Liver (tissue), 9 donors: ENCODE measurements around the gene PYROXD2. TPM values are rescaled to one million over a fixed set of nuclear protein-coding genes. Genes with fewer than 3 reads are reported as not detected.

Source experiments
- DNase-seq: peaks from one replicate; pipeline ENCODE4 v3.0.0-alpha.2; 2017; ENCODE audit warnings: low spot score
- H3K27ac ChIP-seq, 2 donors: one replicate each; pipeline ENCODE4 v1.7.0; 2013; ENCODE audit warnings: inconsistent platforms in 2 of 2, low read length in 2 of 2, control low read depth in 1 of 2, low read depth in 1 of 2, mild to moderate bottlenecking in 1 of 2
- H3K27me3 ChIP-seq, 4 donors: one replicate each; pipeline versions ENCODE4 v1.6.1 to v1.7.0; 2013; ENCODE audit warnings: low read length in 3 of 4, inconsistent platforms in 1 of 4, mild to moderate bottlenecking in 1 of 4, moderate library complexity in 1 of 4; ENCODE audit not compliant: control insufficient read depth in 4 of 4, insufficient read depth in 4 of 4
- H3K36me3 ChIP-seq, 4 donors: one replicate each; pipeline versions ENCODE4 v1.6.1 to v1.7.0; 2013; ENCODE audit warnings: low read length in 3 of 4, mild to moderate bottlenecking in 3 of 4, low read depth in 1 of 4, moderate library complexity in 1 of 4; ENCODE audit not compliant: control insufficient read depth in 4 of 4, insufficient read depth in 3 of 4
- H3K4me1 ChIP-seq, 4 donors: one replicate each; pipeline versions ENCODE4 v1.6.1 to v1.7.0; 2013; ENCODE audit warnings: low read length in 3 of 4, mild to moderate bottlenecking in 3 of 4, moderate library complexity in 1 of 4; ENCODE audit not compliant: control insufficient read depth in 4 of 4, insufficient read depth in 4 of 4
- H3K4me3 ChIP-seq, 3 donors: one replicate each; pipeline versions ENCODE4 v1.6.1 to v1.7.0; 2013; ENCODE audit warnings: low read length in 3 of 3, control low read depth in 1 of 3, low read depth in 1 of 3, mild to moderate bottlenecking in 1 of 3
- H3K9ac ChIP-seq, 2 donors: one replicate each; pipeline ENCODE4 v1.7.0; 2013; ENCODE audit warnings: low read length in 2 of 2, mild to moderate bottlenecking in 2 of 2, moderate library complexity in 2 of 2, control low read depth in 1 of 2, low read depth in 1 of 2
- H3K9me3 ChIP-seq, 4 donors: one replicate each; pipeline versions ENCODE4 v1.6.1 to v1.7.0; 2013; ENCODE audit warnings: low read length in 3 of 4; ENCODE audit not compliant: control insufficient read depth in 4 of 4
- EGR1 ChIP-seq, 2 donors: IDR thresholded peaks; 2 replicates each; pipeline ENCODE4 v1.6.1; 2016 to 2018; ENCODE audit warnings: antibody characterized with exemption in 2 of 2, low read depth in 2 of 2
- FOXA1 ChIP-seq: IDR thresholded peaks from 2 replicates; pipeline ENCODE4 v1.6.1; 2016; ENCODE audit warnings: antibody characterized with exemption
- FOXA2 ChIP-seq: IDR thresholded peaks from 2 replicates; pipeline ENCODE4 v1.6.1; 2016; ENCODE audit warnings: antibody characterized with exemption
- GABPA ChIP-seq, 2 donors: IDR thresholded peaks in 1 of 2; conservative IDR thresholded peaks in 1 of 2; 2 replicates each; pipeline ENCODE4 v1.6.1; 2016; ENCODE audit warnings: antibody characterized with exemption in 2 of 2, mild to moderate bottlenecking in 1 of 2, moderate library complexity in 1 of 2
- HNF4A ChIP-seq, 2 donors: conservative IDR thresholded peaks; 2 replicates each; pipeline ENCODE4 v1.6.1; 2016; ENCODE audit warnings: antibody characterized with exemption in 2 of 2, mild to moderate bottlenecking in 2 of 2
- HNF4G ChIP-seq: IDR thresholded peaks from 2 replicates; pipeline ENCODE4 v1.6.1; 2016; ENCODE audit warnings: antibody characterized with exemption
- JUND ChIP-seq, 2 donors: IDR thresholded peaks; 2 replicates each; pipeline ENCODE4 v1.6.1; 2016; ENCODE audit warnings: antibody characterized with exemption in 2 of 2
- MAX ChIP-seq: IDR thresholded peaks from 2 replicates; pipeline ENCODE4 v1.6.1; 2016; ENCODE audit warnings: antibody characterized with exemption
- NR2F2 ChIP-seq: IDR thresholded peaks from 2 replicates; pipeline ENCODE4 v1.6.1; 2016; ENCODE audit warnings: antibody characterized with exemption
- RAD21 ChIP-seq, 2 donors: IDR thresholded peaks; 2 replicates each; pipeline ENCODE4 v1.6.1; 2016; ENCODE audit warnings: antibody characterized with exemption in 2 of 2, mild to moderate bottlenecking in 2 of 2
- RXRA ChIP-seq, 2 donors: IDR thresholded peaks; 2 replicates each; pipeline ENCODE4 v1.6.1; 2017 to 2018; ENCODE audit warnings: antibody characterized with exemption in 2 of 2, mild to moderate bottlenecking in 1 of 2
- SP1 ChIP-seq: IDR thresholded peaks from 2 replicates; pipeline ENCODE4 v1.6.1; 2018; ENCODE audit warnings: antibody characterized with exemption, mild to moderate bottlenecking
- TAF1 ChIP-seq: conservative IDR thresholded peaks from 2 replicates; pipeline ENCODE4 v1.6.1; 2016; ENCODE audit warnings: antibody characterized with exemption, mild to moderate bottlenecking
- YY1 ChIP-seq: IDR thresholded peaks from 2 replicates; pipeline ENCODE4 v1.6.1; 2016; ENCODE audit warnings: antibody characterized with exemption, mild to moderate bottlenecking
- WGBS: extraction: QIAGEN DNeasy Blood & Tissue Kit; methylation state at CpG from one replicate; pipeline ENCODE4 v1.1.7; 2013; 5-methylcytosine and 5-hydroxymethylcytosine counted together
- polyA plus RNA-seq, 2 donors: library from polyadenylated mRNA; stranded (reverse) in 1 of 2; unstranded in 1 of 2; fragments of 200-250 nt in 1 of 2; fragments of >200 nt in 1 of 2; fragmentation: Nextera tagmentation in 1 of 2; extraction: Ambion mirVana in 1 of 2; gene quantifications; one replicate each; pipeline versions ENCODE4 v1.2.1 to v1.2.3, GENCODE V29; 2013 to 2015
- total RNA-seq, 2 donors: library from RNA; depleted of rRNA; stranded (reverse); fragments of >200 nt; gene quantifications; one replicate each; pipeline ENCODE4 v1.2.3, GENCODE V29; 2014
- TF ChIP-seq, protein P1 (sequence below): IDR thresholded peaks from 2 replicates; pipeline ENCODE4 v1.6.1; 2016; ENCODE audit warnings: antibody characterized with exemption
- TF ChIP-seq, protein P2 (sequence below): IDR thresholded peaks from 2 replicates; pipeline ENCODE4 v1.6.1; 2016; ENCODE audit warnings: antibody characterized with exemption
- TF ChIP-seq, protein P3 (sequence below): IDR thresholded peaks from 2 replicates; pipeline ENCODE4 v1.6.1; 2016; ENCODE audit warnings: antibody characterized with exemption, mild to moderate bottlenecking
- donor health status: healthy.
- donor health status: healthy.
- donor health status: healthy.
- donor health status: healthy.
- donor health status: healthy.

The PYROXD2 gene
- total and polyA plus RNA-seq, 4 donors: 2.3 to 9.0 (median 4.5) TPM

GRCh38 chr10:98456686-98457482 is 41.9 kb upstream of the PYROXD2 start:
- no peak for TF ChIP-seq SP1
- TF ChIP-seq, protein P1, sequence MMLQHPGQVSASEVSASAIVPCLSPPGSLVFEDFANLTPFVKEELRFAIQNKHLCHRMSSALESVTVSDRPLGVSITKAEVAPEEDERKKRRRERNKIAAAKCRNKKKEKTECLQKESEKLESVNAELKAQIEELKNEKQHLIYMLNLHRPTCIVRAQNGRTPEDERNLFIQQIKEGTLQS: no peak
- no peak for TF ChIP-seq NR2F2
- TF ChIP-seq RXRA (IDR thresholded peaks at IDR 0.05): no peak
- TF ChIP-seq, protein P2, sequence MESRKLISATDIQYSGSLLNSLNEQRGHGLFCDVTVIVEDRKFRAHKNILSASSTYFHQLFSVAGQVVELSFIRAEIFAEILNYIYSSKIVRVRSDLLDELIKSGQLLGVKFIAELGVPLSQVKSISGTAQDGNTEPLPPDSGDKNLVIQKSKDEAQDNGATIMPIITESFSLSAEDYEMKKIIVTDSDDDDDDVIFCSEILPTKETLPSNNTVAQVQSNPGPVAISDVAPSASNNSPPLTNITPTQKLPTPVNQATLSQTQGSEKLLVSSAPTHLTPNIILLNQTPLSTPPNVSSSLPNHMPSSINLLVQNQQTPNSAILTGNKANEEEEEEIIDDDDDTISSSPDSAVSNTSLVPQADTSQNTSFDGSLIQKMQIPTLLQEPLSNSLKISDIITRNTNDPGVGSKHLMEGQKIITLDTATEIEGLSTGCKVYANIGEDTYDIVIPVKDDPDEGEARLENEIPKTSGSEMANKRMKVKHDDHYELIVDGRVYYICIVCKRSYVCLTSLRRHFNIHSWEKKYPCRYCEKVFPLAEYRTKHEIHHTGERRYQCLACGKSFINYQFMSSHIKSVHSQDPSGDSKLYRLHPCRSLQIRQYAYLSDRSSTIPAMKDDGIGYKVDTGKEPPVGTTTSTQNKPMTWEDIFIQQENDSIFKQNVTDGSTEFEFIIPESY: no peak
- TF ChIP-seq JUND (IDR thresholded peaks at IDR 0.05): no peak
- no peak for TF ChIP-seq HNF4A (conservative IDR thresholded peaks at IDR 0.05)
- no peak for TF ChIP-seq TAF1
- no peak for TF ChIP-seq FOXA1
- TF ChIP-seq MAX: no peak
- TF ChIP-seq YY1: no peak
- no peak for TF ChIP-seq HNF4G
- Histone ChIP-seq H3K4me1 (no peaks in the 10 kb centered on the region), H3K27me3 (no peaks in the 10 kb centered on the region), H3K9me3 (no peaks in the 10 kb centered on the region), H3K36me3 (no peaks in the 10 kb centered on the region), H3K27ac (no peak overlapping the region), H3K4me3 (no peak overlapping the region), H3K9ac (no peak overlapping the region)
- no peak for DNase-seq
- WGBS: 75% methylated on average over 12 of the region's 12 CpGs

DNA sequence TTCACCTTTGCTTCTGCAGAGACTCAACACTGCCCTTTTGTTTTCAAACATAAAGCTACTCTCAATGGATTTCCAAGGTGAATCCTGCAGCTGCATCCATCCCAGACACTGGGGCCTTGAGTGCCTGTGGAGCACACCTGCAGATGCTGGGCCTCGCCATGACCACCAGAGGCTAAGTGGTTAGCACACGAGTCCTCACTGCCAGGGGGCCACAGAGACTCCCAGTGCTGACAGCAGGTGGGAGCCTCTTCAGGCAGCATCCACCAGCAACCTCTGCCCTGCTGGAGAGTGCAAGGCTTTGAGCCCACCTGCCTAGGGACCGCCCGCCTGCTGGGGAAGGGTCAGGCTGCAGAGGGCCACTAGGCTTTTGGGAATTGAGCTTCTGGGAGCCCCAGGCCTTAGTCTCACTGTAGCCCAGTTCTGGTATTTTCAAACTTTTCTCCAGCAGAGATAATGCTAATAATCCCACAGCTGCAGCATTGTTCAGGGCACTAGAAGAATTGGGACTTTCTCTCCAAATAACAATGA is 41.1 kb upstream of the PYROXD2 start:
- Histone ChIP-seq H3K27ac (no peak overlapping the region), H3K4me3 (no peak overlapping the region), H3K36me3 (no peaks in the 10 kb centered on the region), H3K9ac (no peak overlapping the region), H3K27me3 (no peaks in the 10 kb centered on the region), H3K9me3 (no peaks in the 10 kb centered on the region), H3K4me1 (no peaks in the 10 kb centered on the region)
- 95% methylated on average over 4 of the region's 4 CpGs for WGBS
- no peak for DNase-seq
- TF ChIP-seq GABPA (IDR thresholded peaks at IDR 0.05 in 1 of 2, conservative IDR thresholded peaks at IDR 0.05 in 1 of 2) (no peak), FOXA2 (no peak), NR2F2 (no peak), RAD21 (IDR thresholded peaks at IDR 0.05) (no peak), MAX (no peak), EGR1 (IDR thresholded peaks at IDR 0.05; ENCODE audit: low read depth in 2 of 2) (no peak)
- TF ChIP-seq, protein P1: no peak
- TF ChIP-seq, protein P2: no peak
- TF ChIP-seq, protein P3, sequence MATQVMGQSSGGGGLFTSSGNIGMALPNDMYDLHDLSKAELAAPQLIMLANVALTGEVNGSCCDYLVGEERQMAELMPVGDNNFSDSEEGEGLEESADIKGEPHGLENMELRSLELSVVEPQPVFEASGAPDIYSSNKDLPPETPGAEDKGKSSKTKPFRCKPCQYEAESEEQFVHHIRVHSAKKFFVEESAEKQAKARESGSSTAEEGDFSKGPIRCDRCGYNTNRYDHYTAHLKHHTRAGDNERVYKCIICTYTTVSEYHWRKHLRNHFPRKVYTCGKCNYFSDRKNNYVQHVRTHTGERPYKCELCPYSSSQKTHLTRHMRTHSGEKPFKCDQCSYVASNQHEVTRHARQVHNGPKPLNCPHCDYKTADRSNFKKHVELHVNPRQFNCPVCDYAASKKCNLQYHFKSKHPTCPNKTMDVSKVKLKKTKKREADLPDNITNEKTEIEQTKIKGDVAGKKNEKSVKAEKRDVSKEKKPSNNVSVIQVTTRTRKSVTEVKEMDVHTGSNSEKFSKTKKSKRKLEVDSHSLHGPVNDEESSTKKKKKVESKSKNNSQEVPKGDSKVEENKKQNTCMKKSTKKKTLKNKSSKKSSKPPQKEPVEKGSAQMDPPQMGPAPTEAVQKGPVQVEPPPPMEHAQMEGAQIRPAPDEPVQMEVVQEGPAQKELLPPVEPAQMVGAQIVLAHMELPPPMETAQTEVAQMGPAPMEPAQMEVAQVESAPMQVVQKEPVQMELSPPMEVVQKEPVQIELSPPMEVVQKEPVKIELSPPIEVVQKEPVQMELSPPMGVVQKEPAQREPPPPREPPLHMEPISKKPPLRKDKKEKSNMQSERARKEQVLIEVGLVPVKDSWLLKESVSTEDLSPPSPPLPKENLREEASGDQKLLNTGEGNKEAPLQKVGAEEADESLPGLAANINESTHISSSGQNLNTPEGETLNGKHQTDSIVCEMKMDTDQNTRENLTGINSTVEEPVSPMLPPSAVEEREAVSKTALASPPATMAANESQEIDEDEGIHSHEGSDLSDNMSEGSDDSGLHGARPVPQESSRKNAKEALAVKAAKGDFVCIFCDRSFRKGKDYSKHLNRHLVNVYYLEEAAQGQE: no peak
